GM19025 (cell line): ENCODE measurements around the gene LCP1.

ENCODE experiments used
- ATAC-seq: cut with Tn5 transposase; IDR thresholded peaks from one replicate; pipeline ENCODE4 v1.9.1; 2021; ENCODE audit warnings: mild to moderate bottlenecking, low read depth, moderate library complexity; ENCODE audit not compliant: unreplicated experiment

LCP1 gene

DNA sequence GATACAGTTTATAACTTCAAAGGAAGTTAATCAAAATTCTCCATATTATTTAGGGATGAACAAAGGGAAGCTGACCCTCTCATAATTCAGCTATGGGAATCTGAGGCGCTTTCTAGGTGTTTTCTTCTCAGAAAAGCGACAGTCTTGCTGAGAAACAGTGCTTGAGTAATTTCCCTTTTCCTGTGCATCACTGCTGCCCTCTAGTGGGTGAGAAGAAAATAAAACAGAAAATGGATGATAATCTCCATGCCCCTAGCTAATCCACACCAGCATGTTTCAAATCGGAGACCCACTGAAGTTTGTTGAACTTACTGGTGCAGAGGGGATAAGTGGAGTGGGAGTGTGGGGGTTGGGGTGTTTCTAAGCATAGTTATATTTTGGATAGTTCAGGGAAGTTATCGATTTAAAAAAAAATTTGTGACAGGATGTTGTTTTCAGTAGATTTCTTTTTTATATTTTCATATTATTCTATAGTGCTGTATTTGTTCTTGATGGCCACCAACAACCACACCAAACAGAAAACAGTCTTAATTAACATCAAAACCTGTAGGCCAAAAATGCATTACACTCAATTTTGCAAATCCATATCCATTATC is 21.4 kb downstream of the LCP1 start:
- no peak for ATAC-seq

DNA sequence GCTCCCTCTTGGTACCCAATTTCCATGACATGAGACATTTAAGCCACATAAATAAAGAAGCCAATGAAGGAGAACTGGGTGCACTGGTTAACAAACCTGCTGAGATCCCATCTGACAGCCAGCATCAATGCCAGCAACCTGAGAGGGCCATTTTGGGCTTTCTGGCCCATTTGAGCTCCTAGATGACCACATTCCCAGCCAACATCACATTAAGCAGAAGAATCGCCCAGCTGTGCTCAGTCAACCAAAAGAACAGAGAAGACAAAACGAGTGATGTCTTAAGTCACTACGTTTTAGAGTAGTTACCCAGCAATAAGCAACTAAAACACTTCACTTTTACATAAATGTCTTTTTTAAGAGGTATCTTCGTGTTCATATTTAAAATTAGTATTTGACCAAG is 21.9 kb downstream of the LCP1 start:
- no peak for ATAC-seq

- ATAC-seq = no peak
Observed at GRCh38 chr13:46158983-46159382, 23.0 kb downstream of the LCP1 start.

DNA sequence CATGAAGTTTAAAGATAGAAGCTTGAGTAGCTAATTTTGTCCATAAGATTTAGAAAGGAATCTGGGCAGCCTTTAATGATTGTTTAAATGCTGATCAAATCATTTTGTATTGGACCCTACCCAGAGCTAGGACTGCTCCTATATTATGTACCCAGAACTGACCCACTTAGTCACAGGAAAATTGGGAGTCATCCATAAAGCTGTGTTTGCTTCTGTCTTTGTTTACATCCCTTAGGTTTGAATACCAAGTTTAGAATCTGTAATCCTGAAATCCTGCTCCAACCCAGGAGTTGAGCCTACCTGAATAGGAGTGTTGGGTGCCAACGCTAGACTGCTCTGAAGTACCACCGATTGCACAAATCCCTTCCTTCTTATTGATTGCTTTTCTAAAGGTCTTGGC is 23.8 kb downstream of the LCP1 start:
- ATAC-seq = no peak

- ATAC-seq = no peak
Observed at GRCh38 chr13:46154136-46154801, 27.7 kb downstream of the LCP1 start.

DNA sequence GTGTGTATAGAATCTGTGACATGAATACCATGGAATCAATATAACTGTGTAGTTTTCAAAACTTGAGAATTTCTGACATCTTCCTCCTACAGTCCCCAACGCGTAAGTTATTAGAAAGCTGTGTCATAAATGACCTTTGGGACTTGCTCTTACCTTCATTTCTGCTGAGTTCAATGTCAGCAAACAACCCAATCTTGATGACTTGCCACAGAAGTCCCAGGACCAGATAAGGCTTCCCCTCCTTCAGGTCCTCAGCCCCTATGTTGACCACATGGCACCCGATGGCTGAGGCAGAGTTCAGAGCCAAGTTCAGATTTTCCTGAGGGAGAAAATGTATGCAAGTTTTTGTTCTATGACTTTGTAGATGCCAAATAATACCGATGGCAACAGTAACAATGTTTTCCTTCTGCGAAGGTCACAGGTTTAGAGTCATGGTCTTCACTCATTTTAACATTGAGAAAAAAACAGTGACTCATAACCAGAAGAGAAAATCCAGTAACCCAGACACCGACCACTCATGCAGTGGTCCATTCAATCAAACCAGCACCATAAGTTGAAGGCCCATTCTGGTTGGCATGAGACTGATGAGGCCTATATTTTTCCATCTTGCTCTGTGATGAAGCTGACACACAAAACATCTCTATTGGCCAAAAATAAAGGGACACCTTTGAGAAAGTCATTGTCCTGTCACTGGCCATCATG is 29.2 kb downstream of the LCP1 start:
- no peak for ATAC-seq

DNA sequence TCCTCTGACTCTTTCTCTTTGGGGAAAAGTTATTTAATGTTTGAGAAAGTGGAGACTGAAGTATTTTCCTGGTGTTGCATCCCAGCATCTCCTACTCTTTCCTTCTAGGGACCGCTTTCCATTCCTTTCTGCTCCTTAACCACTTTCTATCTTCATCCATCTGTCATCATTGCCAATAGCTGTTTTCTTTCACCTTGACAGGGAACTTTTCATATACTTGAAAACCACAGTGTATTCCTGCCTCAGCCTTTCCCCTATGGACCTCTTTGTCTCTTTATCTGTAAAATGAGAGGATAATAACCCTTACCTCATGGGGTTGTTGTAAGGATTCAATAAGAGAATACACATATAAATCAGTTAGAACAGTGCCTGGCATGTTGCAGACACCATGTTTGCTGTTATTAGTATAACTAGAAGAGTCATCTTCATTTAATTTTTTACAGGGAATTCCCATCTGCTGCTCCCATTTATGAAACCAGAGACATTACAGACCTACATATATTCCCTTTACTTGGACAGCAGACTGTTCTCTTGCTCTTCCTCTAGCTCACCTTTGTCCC is 31.8 kb downstream of the LCP1 start:
- ATAC-seq = no peak

DNA sequence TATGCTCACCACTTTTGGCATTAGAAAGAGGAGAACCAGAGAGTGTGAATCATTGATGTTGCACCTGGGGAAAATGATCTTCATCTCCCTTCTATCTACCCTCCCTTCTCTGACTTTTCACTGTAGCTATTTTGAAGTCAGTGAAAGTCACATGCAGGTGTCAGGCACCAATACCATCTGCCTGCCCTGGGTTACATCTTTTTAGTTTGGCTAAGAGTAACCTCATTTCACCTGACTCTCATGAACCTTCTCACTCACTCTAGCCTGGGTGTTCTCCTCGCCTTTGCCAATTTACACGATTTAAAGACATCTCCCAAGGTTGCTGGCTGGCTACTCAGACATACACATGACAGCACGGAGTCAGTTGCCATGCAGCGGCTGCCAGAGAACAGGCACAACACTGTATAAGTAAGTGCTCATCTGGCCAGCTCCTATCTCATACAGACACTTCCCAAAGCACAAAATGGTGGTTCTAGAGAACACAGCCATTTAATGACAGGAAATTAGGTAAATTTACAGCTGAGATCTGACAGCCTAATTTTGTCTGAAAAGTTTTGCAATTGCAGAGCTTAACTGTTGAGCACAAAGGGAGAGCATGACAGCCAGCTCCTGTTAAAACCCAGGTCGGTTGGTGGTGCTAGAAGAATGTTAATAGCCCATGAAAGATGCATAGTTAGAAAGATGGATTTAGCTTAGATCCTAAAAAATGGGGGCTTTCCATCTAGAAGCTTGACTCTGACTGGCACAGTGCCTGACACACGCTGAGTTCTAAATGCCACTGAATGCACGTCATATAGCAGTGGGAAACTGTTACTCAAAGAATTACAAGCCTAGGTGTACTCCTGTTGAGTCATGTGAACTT is 32.5 kb downstream of the LCP1 start:
- no peak for ATAC-seq

DNA sequence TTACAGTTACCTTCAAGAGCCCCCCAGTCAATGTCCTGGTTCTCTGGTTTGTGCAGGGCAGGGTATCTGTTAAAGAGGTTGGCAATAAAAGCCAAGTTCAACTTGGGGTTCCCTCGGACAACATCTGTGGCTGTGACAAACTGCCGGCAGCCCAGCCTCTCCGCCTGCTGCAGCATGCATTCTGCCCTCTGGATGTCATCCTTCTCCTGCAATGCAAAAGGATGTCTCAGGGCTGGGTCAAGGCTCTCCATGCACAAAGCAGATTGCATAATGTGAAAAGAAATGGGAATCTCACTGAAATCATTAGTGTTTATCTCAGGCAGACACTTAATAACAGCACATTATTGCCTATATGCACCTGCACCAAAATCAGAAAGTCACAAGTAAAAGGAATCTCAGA is 35.1 kb downstream of the LCP1 start:
- no peak for ATAC-seq

- ATAC-seq = no peak
Observed at GRCh38 chr13:46145950-46146349, 36.0 kb downstream of the LCP1 start.

GRCh38 chr13:46145135-46145534 is 36.8 kb downstream of the LCP1 start:
- ATAC-seq = no peak

GRCh38 chr13:46143184-46143701 is 38.7 kb downstream of the LCP1 start:
- ATAC-seq = no peak

- ATAC-seq = no peak
Observed at GRCh38 chr13:46142776-46143175, 39.2 kb downstream of the LCP1 start.

GRCh38 chr13:46140044-46140443 is 41.9 kb downstream of the LCP1 start:
- no peak for ATAC-seq

DNA sequence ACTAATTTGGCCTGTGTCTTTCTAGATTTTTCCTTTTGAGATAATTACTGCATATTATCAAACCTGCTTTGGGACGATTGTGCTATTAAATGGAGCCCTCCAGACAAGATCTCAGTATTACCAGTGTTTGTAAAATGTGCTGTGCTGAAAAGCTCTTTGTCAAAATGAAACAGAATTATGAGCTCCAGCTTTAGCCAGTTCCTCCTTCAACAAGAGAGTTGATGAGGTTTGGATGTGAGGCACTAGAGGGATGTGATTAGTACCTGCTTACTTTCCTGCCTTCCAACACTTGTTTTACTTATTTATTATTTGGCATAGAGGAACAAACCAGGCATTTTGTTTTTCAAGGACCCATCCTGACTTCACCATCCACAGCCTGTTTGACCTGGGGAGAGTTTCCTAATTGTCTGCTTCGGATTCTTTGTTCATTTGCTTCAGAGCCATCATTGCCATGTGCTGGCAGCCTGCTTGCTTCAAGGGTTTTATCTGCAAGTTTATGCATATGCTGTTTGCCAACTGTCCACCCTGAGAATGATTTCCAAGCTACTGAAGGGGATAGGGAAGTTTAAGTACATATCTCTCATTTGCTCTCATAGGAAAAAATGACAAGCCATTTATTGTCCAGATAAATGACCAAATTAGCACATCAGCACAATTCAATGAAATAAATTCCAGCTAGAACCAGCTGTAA is 44.2 kb downstream of the LCP1 start:
- ATAC-seq = no peak

GRCh38 chr13:46136688-46137087 is 45.3 kb downstream of the LCP1 start:
- no peak for ATAC-seq

- no peak for ATAC-seq
Observed at GRCh38 chr13:46134961-46135522, 46.9 kb downstream of the LCP1 start.

DNA sequence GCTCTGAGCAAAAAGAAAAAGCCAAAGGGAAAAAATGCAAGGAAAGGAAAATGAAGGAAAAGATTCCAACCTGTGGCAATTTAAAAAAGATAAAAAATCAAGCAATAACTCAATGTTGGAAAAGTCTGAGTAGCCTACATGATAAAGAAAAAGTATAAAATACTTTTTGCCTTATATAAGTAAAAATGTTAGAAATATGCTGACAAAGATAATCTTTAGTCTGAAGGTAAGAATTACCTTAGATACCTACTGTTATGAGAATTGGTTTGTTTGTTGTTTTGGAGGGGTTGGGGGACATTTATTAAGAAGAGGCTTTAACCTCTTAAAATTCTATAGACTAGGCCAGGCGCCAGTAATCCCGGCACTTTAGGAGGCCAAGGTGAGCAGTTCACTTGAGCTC is 47.5 kb downstream of the LCP1 start:
- no peak for ATAC-seq

GRCh38 chr13:46132109-46132508 is 49.9 kb downstream of the LCP1 start:
- no peak for ATAC-seq

DNA sequence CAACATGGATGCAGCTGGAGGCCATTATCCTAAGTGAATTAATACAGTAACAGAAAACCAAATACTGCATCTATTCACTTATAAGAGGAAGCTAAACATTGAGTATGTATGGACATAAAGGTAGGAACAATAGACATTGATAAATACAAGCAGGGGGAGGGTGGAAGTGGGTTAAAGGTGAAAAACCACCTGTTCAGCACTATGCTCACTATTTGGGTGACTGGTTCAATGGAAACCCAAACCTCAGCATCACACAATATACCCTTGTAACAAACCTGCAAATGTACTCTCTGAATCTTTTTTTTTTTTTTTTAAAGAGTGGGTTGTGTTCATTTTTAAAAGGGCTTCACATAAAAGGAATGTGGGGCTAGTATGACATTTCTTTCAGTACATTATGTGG is 50.3 kb downstream of the LCP1 start:
- ATAC-seq = no peak
